Measurements from ENCODE around the gene QARS1.

The QARS1 gene

DNA sequence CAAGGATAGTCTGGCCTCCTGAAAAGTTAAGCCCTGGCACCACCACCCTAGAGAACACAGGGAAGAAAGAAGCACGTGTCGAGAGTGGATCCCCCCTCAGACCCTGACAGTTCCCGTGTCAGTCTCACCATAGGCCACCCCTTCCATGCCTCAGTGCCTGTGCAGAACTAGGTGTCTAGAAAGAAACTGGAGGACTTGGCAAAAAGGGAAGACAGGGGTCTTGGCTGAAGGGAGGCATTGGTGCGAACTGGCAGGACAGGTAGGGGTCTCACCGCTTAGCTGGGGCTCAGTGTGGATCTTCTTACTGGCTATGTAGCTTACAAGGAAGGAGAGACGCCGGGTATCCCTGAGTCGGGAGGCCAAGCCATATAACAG is 518 bp downstream of the QARS1 start:
- Histone ChIP-seq H3K9me2 (replicated peaks; ENCODE audit: insufficient read depth, low read length) (no peaks in the 10 kb centered on the region), H4K20me1 (ENCODE audit: low read depth, low read length) (no peaks in the 10 kb centered on the region), H3F3A (ENCODE audit: insufficient read depth) (no peaks in the 10 kb centered on the region), H3K4me2 (ENCODE audit: low read depth, low read length, poor library complexity, severe bottlenecking) (peak overlapping the region; percentile 68), H2AFZ (ENCODE audit: low read depth, low read length, severe bottlenecking) (peak overlapping the region; percentile 74), H3K79me2 (ENCODE audit: insufficient read depth, low read length) (peaks cover 13% of the 10 kb centered on the region), H3K9ac (ENCODE audit: low read length) (peak overlapping the region; percentile 77), H3K27ac (ENCODE audit: low read depth, low read length) (peak overlapping the region; percentile 64), H3K4me3 (ENCODE audit: insufficient read depth, low read length, poor library complexity, severe bottlenecking) (peak overlapping the region; percentile 78), H3K27me3 (ENCODE audit: low read length) (no peaks in the 10 kb centered on the region), H3K9me3 (ENCODE audit: insufficient read depth, low read length) (no peaks in the 10 kb centered on the region), H3K36me3 (ENCODE audit: low read length) (peaks cover 4% of the 10 kb centered on the region; the same call in 1 of the 2 replicates)
- TF ChIP-seq, protein P1, sequence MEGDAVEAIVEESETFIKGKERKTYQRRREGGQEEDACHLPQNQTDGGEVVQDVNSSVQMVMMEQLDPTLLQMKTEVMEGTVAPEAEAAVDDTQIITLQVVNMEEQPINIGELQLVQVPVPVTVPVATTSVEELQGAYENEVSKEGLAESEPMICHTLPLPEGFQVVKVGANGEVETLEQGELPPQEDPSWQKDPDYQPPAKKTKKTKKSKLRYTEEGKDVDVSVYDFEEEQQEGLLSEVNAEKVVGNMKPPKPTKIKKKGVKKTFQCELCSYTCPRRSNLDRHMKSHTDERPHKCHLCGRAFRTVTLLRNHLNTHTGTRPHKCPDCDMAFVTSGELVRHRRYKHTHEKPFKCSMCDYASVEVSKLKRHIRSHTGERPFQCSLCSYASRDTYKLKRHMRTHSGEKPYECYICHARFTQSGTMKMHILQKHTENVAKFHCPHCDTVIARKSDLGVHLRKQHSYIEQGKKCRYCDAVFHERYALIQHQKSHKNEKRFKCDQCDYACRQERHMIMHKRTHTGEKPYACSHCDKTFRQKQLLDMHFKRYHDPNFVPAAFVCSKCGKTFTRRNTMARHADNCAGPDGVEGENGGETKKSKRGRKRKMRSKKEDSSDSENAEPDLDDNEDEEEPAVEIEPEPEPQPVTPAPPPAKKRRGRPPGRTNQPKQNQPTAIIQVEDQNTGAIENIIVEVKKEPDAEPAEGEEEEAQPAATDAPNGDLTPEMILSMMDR (IDR thresholded peaks at IDR 0.05; ENCODE audit: insufficient read depth, low read length, poor library complexity, severe bottlenecking) = no peak
- TF ChIP-seq EZH2phosphoT487 (conservative IDR thresholded peaks at IDR 0.05; ENCODE audit: low read length) = no peak

DNA sequence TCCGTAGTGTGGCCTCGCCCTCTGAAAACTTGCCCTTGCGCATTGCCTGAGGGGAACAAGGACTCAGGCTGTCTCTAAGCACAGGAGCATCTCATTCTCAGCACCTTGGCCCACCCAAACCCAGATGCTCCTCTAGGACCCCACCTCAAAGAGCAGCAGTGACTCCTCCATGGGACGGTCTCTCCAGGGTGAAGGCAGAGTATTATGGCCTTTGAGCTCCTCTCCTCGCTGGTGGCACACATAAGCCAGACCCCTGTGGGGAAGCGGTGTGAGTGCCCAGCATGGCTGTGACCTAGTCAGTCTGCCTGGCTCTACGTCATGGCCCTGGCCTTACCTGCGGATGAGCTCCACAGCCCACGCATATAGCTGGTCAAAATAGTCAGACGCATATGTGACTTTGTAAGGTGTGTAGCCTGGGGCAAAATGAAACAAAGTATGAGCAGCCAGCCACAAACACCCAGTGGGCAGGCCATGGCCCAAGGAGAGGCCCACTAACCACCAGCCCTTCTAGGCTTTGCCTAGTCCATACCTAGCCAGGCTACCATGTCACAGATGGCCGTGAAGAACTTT is 4.4 kb downstream of the QARS1 start:
- Histone ChIP-seq H3K9me2 (replicated peaks; ENCODE audit: insufficient read depth, low read length) (no peaks in the 10 kb centered on the region), H3K9ac (ENCODE audit: low read length) (no peak overlapping the region), H3K79me2 (ENCODE audit: insufficient read depth, low read length) (peaks cover 13% of the 10 kb centered on the region), H4K20me1 (ENCODE audit: low read depth, low read length) (no peaks in the 10 kb centered on the region), H3K4me2 (ENCODE audit: low read depth, low read length, poor library complexity, severe bottlenecking) (no peak overlapping the region), H3K27me3 (ENCODE audit: low read length) (no peaks in the 10 kb centered on the region), H3K9me3 (ENCODE audit: insufficient read depth, low read length) (no peaks in the 10 kb centered on the region), H3F3A (ENCODE audit: insufficient read depth) (no peaks in the 10 kb centered on the region), H3K36me3 (ENCODE audit: low read length) (peaks cover 4% of the 10 kb centered on the region; the same call in 1 of the 2 replicates), H2AFZ (ENCODE audit: low read depth, low read length, severe bottlenecking) (no peak overlapping the region), H3K4me3 (ENCODE audit: insufficient read depth, low read length, poor library complexity, severe bottlenecking) (no peak overlapping the region), H3K27ac (ENCODE audit: low read depth, low read length) (no peak overlapping the region)
- TF ChIP-seq, protein P1 (IDR thresholded peaks at IDR 0.05; ENCODE audit: insufficient read depth, low read length, poor library complexity, severe bottlenecking) = no peak
- TF ChIP-seq EZH2phosphoT487 (conservative IDR thresholded peaks at IDR 0.05; ENCODE audit: low read length) = no peak

DNA sequence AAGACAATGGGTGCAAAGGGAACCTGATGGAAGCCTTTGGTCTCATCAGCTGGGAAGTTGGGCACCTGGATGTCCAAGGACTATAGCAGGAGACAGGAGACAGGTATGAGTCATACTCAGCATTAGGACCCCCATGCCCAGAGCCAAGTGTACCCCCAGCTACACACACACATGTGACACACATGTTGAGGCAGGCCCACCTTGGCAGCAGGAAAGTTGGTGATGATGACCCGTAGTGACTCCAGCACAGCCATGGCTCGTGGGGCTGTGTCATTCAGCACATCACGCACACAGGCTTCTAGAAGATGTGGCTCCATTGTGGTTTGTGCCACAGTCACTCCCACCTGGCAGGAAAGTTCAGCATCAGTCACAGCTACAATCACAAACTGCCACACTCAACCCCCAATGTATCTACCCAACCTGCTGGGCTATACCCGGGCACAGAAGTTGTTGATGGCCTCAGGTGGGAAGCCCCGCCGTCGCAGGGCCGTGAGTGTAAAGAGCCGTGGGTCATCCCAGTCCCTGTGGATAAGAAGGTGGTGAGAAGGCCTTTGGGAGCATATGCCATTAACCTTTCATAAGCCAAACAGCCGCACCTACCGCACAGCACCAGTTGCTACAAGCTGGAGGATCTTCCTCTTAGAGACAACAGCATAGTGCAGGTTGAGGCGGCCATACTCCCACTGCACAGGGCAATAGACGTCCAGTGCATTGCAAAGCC is 5.5 kb downstream of the QARS1 start:
- TF ChIP-seq, protein P1 (IDR thresholded peaks at IDR 0.05; ENCODE audit: insufficient read depth, low read length, poor library complexity, severe bottlenecking) = no peak
- no peak for TF ChIP-seq EZH2phosphoT487 (conservative IDR thresholded peaks at IDR 0.05; ENCODE audit: low read length)
- no peaks in the 10 kb centered on the region for H4K20me1 ChIP-seq (ENCODE audit: low read depth, low read length)
- no peak overlapping the region for H3K9ac ChIP-seq (ENCODE audit: low read length)
- no peak overlapping the region for H3K27ac ChIP-seq (ENCODE audit: low read depth, low read length)
- H3K79me2 ChIP-seq (ENCODE audit: insufficient read depth, low read length) = peaks cover 9% of the 10 kb centered on the region
- no peaks in the 10 kb centered on the region for H3K9me2 ChIP-seq (replicated peaks; ENCODE audit: insufficient read depth, low read length)
- no peak overlapping the region for H3K4me2 ChIP-seq (ENCODE audit: low read depth, low read length, poor library complexity, severe bottlenecking)
- no peaks in the 10 kb centered on the region for H3K27me3 ChIP-seq (ENCODE audit: low read length)
- H3K4me3 ChIP-seq (ENCODE audit: insufficient read depth, low read length, poor library complexity, severe bottlenecking) = no peak overlapping the region
- no peak overlapping the region for H2AFZ ChIP-seq (ENCODE audit: low read depth, low read length, severe bottlenecking)
- H3K9me3 ChIP-seq (ENCODE audit: insufficient read depth, low read length) = no peaks in the 10 kb centered on the region
- peaks cover 5% of the 10 kb centered on the region for H3F3A ChIP-seq (ENCODE audit: insufficient read depth)
- H3K36me3 ChIP-seq (ENCODE audit: low read length) = peaks cover 4% of the 10 kb centered on the region; the same call in 1 of the 2 replicates

Data from SU-DHL-6 (cell line).